ENCODE measurements around the gene ESYT3.
"Not testable (repeated sequence)": the region's sequence is repeated elsewhere in the genome, so short reads cannot be mapped to it uniquely, and the experiment has no call there.

The ESYT3 gene

DNA sequence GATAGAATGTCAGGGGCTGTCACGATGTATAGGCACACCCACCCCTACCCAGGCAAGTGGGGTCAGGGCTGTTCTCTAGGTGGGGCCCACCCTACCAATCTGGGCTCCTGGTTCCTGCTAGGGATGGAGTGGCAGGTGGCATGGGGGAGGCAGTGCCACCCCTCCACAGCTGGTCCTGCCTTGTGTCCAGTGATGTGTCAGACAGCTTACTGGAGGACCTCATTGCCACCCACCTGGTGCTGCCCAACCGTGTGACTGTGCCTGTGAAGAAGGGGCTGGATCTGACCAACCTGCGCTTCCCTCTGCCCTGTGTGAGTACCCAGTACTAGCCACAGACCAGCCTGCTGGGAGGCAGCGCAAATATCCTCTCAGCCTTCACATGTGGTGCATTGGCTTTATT, 27.5 kb downstream of the ESYT3 start:
- DNase-seq, result no peak

DNA sequence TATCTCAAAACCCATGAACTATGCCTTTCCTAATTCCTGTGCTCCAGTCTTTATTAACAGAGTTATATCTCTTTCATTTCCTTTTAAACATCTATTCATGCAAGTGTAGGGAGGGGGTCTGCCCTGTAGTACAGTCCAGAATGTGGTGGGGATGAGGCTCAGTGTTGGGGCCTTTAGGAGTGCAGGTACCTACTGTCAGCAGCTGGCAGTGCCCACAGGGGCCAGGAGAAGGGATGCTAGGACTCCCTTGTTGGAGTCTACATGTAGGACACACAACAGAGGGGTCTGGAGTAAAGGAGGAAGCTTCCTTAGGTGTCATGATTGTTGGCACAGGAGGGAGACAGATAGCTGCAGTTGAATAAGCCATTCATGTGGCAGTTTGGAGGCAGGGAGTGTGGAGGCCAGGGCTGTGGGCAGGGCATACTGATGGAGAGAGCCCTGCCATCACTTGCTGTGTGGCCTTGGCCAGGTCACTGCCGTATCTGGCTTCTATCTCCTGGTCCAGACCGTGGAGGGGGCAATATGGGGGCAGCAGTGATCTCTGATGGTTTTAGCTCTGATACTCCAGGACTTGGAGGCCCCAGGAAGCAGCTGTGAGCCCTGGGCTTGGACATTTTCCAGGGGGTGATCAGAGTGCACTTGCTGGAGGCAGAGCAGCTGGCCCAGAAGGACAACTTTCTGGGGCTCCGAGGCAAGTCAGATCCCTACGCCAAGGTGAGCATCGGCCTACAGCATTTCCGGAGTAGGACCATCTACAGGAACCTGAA, 29.5 kb downstream of the ESYT3 start:
- DNase-seq, result no peak

GRCh38 chr3:138464491-138464860, 30.1 kb downstream of the ESYT3 start:
- DNase-seq, result no peak

DNA sequence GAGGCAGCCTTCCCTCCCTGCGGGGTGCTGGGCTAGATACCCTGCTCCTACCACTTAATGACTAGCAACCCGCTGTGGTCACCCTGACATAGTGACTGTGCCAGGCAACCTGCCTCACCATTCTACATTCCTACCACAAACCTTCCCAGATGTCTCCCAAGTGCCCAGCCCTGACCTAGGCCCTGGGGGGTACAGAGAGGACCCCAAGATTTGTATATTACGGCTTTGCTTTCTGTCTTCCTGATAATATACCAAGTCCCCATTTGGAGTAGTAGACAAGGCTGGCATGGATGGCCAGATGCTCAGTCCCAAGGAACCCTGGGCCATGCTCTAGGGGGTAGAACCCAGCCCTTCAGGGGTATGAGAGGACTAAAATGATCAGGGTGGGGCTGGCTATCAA, 31.0 kb downstream of the ESYT3 start:
- DNase-seq, result no peak

DNA sequence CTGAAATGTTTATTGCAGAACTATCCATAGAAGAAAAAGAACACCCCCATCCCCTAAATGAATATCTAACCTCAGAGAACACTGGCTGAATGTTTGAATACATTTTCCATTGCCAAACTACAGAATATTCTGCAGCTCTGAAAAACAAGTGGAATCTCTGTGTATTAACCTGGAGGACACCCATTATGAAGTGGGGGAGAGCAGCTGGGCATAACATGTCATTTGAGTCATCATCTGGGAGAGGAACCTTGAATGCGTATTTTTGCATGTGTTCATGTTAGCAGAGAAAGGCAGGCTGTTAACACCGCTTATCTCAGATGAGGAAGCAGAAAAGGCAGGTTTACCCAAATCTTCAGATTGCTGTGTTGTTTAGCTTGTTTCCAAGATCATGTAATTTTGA, 31.5 kb downstream of the ESYT3 start:
- no peak for DNase-seq

DNA sequence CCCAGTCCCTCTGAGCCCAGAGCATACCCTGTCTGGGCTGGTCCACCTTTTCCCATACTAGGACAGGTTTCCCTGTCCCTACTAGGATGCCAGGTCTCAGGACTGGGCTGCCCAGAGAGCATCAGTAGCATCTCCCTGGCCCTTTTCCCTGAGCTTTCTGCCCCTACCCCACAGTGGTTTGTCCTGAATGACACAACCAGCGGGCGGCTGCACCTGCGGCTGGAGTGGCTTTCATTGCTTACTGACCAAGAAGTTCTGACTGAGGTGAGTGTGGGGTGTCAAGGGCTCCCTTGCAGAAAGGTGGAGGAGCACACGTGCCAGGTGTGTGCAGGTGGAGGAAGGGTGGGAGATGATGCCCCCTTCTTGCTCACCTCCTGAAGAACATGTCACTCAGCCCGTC, 33.5 kb downstream of the ESYT3 start:
- no peak for DNase-seq

GRCh38 chr3:138468451-138468850, 34.0 kb downstream of the ESYT3 start:
- no peak for DNase-seq

DNA sequence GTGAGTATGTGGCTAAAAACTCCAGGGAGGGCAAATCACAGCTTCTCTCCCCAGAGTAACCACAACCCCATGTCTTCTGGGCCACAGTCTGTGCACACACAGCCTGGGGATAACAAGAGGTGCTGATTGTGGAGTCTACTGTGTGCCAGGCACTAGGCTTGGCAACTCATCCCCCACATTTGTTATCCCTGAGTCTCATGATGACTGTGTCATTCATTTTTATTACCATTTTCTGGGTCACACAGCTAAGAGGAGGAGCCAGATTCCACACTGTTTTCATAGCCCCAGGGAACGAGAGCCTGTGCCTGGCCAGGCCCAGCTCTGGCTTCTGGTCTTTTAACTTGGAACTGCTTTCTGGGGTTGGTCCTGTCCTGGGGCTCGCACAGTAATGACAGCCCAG, 34.5 kb downstream of the ESYT3 start:
- DNase-seq, result no peak

DNA sequence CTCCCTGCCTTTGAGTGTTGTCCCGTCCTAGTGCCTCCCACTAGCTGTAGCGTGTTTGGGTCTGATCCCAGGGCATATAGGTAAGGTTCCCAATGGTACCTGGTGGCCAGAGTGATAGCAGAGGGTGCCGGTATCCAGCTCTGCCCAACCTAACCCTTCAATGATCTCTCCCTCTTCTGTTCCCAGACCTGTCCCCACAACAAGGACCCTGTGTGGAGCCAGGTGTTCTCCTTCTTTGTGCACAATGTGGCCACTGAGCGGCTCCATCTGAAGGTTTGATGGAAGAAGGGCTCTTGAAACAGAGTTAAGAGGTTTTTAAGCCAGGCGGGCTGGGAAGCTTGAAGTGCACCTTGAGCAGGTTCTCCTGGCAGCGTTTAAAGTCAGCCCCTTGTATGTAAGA, 35.5 kb downstream of the ESYT3 start:
- DNase-seq, result no peak

DNA sequence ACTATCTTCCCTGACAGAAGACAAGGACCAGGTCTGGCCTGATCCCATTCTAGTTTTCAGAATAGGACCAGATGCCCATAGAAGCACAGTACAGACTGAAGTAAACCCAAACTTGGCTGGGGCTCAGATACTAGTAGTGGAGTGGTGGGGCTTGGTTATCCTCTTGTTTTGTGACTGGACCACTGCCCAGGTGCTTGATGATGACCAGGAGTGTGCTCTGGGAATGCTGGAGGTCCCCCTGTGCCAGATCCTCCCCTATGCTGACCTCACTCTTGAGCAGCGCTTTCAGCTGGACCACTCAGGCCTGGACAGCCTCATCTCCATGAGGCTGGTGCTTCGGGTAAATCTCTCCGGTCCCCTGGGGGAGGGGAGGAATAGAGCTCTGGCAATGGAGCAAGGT, 36.3 kb downstream of the ESYT3 start:
- DNase-seq, result no peak

DNA sequence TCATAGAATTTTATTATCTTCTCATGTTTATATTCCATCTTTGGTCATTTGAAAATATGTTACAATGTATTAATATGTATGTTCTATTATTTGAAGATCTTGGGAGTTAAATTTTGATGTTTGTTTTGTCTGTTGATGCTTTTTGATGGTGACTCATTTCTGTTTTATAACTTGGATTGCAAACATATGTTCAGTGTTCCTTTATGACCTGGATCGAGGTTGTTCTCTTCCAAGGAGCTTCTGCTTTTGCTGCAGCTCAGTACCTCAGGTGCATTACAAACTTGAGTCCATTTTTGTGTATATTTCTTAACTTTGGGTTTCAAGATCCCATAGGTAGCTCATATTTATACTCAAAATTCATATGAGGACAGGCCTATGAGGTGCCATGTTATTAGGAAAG, 37.1 kb downstream of the ESYT3 start:
- DNase-seq, result no peak

DNA sequence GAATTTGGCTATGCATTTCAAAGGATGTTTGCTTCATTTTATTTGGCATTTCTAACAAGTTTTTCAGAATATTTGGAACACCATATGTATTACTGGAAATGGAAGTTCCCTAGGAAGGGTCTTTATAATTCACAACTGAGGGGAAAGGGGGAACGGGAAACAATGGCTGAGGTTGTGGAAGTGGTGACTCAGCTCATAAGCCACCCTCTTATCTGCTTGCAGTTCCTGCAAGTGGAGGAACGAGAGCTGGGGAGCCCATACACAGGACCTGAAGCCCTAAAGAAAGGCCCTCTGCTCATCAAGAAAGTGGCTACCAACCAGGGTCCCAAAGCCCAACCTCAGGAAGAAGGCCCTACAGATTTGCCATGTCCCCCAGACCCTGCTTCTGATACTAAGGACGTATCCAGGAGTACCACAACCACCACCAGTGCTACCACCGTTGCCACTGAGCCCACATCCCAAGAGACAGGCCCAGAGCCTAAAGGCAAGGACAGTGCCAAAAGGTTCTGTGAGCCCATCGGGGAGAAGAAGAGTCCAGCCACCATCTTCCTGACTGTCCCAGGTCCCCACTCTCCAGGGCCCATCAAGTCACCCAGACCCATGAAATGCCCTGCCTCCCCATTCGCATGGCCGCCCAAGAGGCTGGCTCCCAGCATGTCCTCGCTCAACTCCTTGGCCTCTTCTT, 37.9 kb downstream of the ESYT3 start:
- no peak for DNase-seq

DNA sequence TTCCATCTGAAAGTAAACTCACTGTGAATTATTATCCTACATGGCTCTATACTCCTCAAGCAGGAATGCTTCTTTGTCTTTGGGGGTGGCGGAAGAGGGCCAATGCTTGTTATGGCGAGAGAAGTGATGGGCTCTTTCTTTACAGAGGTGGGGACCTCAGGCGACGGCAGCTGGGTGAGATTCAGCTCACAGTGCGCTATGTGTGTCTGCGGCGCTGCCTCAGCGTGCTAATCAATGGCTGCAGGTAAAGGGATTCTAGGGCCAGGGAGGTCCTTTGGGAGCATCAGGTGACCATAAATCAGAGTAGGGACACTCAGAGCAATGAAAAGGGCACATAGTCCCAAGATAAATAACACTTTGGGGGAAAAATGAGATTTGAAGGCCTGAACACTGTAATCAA, 39.0 kb downstream of the ESYT3 start:
- no peak for DNase-seq

DNA sequence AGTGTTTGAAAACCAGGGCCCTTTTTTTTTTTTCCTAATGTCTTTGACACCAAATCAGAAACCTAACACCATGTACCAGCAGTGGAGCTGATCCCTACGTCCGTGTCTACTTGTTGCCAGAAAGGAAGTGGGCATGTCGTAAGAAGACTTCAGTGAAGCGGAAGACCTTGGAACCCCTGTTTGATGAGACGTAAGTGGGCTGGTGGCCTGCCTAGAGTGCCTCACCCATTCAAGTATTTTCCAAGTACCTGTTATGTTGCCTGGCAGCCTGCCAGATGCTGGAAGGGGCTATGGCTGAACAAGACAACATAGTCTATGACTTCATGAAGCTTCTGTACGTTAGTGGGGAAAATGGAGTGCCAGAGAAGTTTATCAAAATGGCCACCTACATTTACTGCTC, 39.7 kb downstream of the ESYT3 start:
- DNase-seq, result no peak

DNA sequence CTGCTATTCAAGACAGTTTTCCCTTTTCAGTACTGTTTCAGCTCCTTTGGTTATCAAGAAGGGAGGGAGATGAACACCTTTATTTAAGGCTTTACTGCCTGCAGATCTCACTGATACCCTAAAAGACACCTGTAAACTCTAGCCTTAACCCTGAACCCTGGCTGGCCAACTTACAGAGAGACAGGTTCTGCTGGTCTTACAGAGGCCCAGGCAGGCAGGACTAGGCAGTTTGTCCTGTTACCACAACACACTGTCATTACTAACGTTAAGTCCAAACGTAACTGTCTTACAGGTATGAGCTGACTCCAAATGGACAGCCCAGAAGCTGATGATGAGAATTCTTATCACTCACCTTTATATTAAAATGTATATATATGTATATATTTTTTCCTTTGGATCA, 42.1 kb downstream of the ESYT3 start:
- DNase-seq, result no peak

- DNase-seq, result no peak
Observed at GRCh38 chr3:138477120-138477519, 42.7 kb downstream of the ESYT3 start.

DNA sequence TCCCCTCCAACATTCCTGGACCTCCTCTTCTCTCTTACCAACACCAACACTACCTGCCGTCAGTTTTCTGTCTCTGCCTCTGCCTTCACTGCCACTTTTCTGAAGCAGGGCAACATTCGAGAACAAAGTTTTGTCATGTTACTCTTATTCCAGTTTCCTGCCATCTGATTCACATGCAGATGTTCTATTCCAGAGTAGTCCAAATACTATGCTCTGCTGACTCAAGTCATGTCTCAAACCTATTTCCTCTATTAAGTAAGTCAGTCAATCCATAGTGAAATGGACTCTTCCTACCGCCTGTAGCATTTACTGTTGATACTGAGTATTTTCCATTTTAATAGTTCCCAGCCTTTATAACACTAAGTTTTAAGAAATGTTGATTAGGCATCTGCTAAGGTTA, 43.4 kb downstream of the ESYT3 start:
- no peak for DNase-seq

GRCh38 chr3:138479438-138479863, 45.0 kb downstream of the ESYT3 start:
- no peak for DNase-seq

DNA sequence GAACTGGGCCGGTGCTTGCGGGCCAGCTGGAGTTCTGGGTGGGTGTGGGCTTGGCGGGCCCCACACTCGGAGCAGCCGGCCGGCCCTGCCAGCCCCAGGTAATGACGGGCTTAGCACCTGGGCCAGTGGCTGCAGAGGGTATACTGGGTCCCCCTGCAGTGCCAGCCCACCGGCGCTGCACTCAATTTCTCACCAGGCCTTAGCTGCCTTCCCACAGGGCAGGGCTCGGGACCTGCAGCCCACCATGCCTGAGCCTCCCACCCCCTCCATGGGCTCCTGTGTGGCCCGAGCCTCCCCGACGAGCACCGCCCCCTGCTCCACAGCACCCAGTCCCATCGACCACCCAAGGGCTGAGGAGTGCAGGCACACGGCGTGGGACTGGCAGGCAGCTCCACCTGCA, 50.3 kb downstream of the ESYT3 start:
- DNase-seq, result not testable (repeated sequence)

- DNase-seq, result not testable (repeated sequence)
Observed at GRCh38 chr3:138486580-138486979, 52.2 kb downstream of the ESYT3 start.

- no peak for DNase-seq
Observed at GRCh38 chr3:138491971-138492370, 57.6 kb downstream of the ESYT3 start.

- no peak for DNase-seq
Observed at GRCh38 chr3:138492980-138493675, 58.7 kb downstream of the ESYT3 start.

GRCh38 chr3:138493804-138494606, 59.6 kb downstream of the ESYT3 start:
- DNase-seq, result no peak

Measured in cortex of kidney (tissue), 1 donor.